Measurements from ENCODE around the gene TMPRSS12. TPM values are rescaled to one million over a fixed set of nuclear protein-coding genes. Genes with fewer than 3 reads are reported as not detected.

Gene TMPRSS12
- total and polyA plus RNA-seq, 9 of the 15 experiments (the other 6 are each of a cell fraction or from before 2014, with no cell fraction given) = 0.04 TPM; not detected in 8

GRCh38 chr12:50922820-50923219 is 80.1 kb downstream of the TMPRSS12 start:
- no peak for ATAC-seq
- ChIA-PET POLR2A (interaction anchor here (1.0 to 1.4 kb wide), 2 partner anchors 10 to 22 kb away, joined by 4 read pairs; no protein-coding TSS in a partner anchor), CTCF (ENCODE audit: low intra/inter-chr PET ratio) (no interaction called here)
- Histone ChIP-seq H3K4me1 (replicated peaks in 1 of 2; ENCODE audit: control insufficient read depth in 2 of 2, insufficient read depth in 2 of 2, low read length in 2 of 2) (peaks cover 3 to 20% of the 10 kb centered on the region in 2 experiments; a peak in 4 of 5 replicates), H3K27me3 (ENCODE audit: control insufficient read depth in 2 of 2, insufficient read depth in 2 of 2, low read length in 2 of 2) (no peaks in the 10 kb centered on the region), H3K9ac (ENCODE audit: insufficient read depth in 1 of 2, low read depth in 2 of 2, low read length in 2 of 2) (no peak overlapping the region), H4K20me1 (replicated peaks; ENCODE audit: control insufficient read depth, insufficient read depth, low read length) (no peaks in the 10 kb centered on the region), H3K4me2 (ENCODE audit: insufficient read depth, low read length) (no peak overlapping the region), H2AFZ (ENCODE audit: low read depth, low read length) (peak overlapping the region; percentile 59), H3K27ac (ENCODE audit: extremely low read depth, low read depth, low read length) (no peak overlapping the region), H3K9me3 (replicated peaks; ENCODE audit: control insufficient read depth, insufficient read depth, low read depth, low read length) (peaks cover 2% of the 10 kb centered on the region; the same call in 1 of the 2 replicates), H3K36me3 (ENCODE audit: control insufficient read depth, insufficient read depth, low read length) (no peaks in the 10 kb centered on the region), H3K79me2 (ENCODE audit: control insufficient read depth, insufficient read depth, low read length) (peaks cover 32% of the 10 kb centered on the region), H3K4me3 (no peak overlapping the region), H3K9me1 (ENCODE audit: control insufficient read depth, insufficient read depth, low read length) (no peaks in the 10 kb centered on the region)
- in situ Hi-C loops (cut with MboI) (no loop called here), intact Hi-C loops (cut with micrococcal nuclease) (loop anchor here (10.0 kb wide), 1 partner anchor 158 kb away; the partner anchor contains the start of gene ATF1)
- FAIRE-seq = no peak
- DNase-seq (ENCODE audit: extremely low read depth in 1 of 4, low spot score in 3 of 4) = no peak
- TF ChIP-seq HLTF (IDR thresholded peaks at IDR 0.05) (no peak), HNRNPH1 (optimal IDR thresholded peaks at IDR 0.05; ENCODE audit: low read depth, low read length) (no peak), NONO (IDR thresholded peaks at IDR 0.05; ENCODE audit: low read depth in 2 of 2, low read length in 1 of 2) (no peak), SIX5 (IDR thresholded peaks at IDR 0.05; ENCODE audit: borderline replicate concordance in 1 of 2, insufficient read depth in 1 of 2, low read depth in 1 of 2, low read length in 2 of 2) (no peak)
- TF ChIP-seq, protein P1, sequence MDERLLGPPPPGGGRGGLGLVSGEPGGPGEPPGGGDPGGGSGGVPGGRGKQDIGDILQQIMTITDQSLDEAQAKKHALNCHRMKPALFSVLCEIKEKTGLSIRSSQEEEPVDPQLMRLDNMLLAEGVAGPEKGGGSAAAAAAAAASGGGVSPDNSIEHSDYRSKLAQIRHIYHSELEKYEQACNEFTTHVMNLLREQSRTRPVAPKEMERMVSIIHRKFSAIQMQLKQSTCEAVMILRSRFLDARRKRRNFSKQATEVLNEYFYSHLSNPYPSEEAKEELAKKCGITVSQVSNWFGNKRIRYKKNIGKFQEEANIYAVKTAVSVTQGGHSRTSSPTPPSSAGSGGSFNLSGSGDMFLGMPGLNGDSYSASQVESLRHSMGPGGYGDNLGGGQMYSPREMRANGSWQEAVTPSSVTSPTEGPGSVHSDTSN (CRISPR knock-in tag; IDR thresholded peaks at IDR 0.05; ENCODE audit: low read depth) = no peak
- TF ChIP-seq, protein P1 (tag; conservative IDR thresholded peaks at IDR 0.05; ENCODE audit: low read depth) = 0 out of 2 replicates have a peak, but pooled peaks have one; percentile 14
- BruUV-seq (replicated peaks) = no TSS peak
- 78% methylated on average over 3 of the region's 3 CpGs for WGBS (ENCODE audit: insufficient coverage, low coverage, missing lambda C conversion rate)
